ENCODE results near the gene HCFC1R1. TPM values are rescaled to one million over a fixed set of nuclear protein-coding genes. Genes with fewer than 3 reads are reported as not detected.
A peak's percentile ranks its signal among the peaks of the same experiment; 100 is the strongest.

The HCFC1R1 gene
- total and polyA plus RNA-seq, 7 experiments from 2014 or later = 11.5 to 29.6 (median 14.9) TPM

DNA sequence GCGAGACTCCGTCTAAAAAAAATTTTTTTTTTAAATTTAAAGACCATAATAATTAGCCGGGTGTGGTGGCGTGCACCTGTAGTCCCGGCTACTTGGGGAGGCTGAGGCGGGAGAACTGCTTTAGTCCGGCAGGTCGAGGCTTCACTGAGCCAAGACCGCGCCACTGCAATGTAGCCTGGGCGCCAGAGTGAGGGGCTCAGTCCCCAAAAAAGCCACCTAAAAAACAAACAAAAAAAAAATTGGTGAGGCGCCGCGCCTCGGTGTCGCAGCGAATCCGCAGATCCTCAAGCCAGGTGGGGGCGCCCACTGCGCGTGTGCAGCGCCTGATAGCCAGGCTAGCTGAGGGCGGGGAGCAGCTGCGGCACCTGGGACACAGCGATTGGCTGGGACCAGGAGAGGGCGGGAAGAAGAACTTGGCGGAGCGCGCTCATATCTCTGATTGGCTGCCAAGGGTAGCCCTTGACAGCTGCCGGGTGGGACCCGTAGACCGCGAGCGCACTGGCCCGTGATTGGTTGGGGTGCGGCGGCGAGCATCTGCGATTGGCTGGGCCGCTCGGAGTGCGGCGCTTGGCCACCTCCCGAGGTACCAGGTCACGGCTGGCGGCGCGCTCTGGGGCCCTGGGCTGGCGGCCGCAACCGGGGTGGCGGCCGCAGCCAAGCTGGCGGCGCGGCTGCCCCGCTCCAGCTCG is 20.0 kb downstream of the HCFC1R1 start:
- peak; percentile 78 to 98 (median 96) for DNase-seq
- Histone ChIP-seq H3K36me3 (ENCODE audit: control insufficient read depth in 2 of 3, insufficient read depth in 3 of 3, low read length in 3 of 3) (no peaks in the 10 kb centered on the region), H3K4me1 (ENCODE audit: control insufficient read depth in 2 of 2, insufficient read depth in 2 of 2, low read length in 2 of 2) (peaks cover 19 to 21% of the 10 kb centered on the region in 2 donors), H3K27me3 (ENCODE audit: control insufficient read depth in 2 of 2, insufficient read depth in 2 of 2, low read length in 2 of 2) (no peaks in the 10 kb centered on the region), H3K9me3 (ENCODE audit: control insufficient read depth in 2 of 3, low read length in 3 of 3) (no peaks in the 10 kb centered on the region), H3K27ac (ENCODE audit: low read depth, low read length) (no peak overlapping the region), H3K4me3 (ENCODE audit: low read length) (no peak overlapping the region)
- H3K4me1 Mint-ChIP-seq = peaks cover 18 to 32% (median 25%) of the 10 kb centered on the region in 7 donors
- peak; percentile 99 for ATAC-seq
- intact Hi-C loops (cut with micrococcal nuclease) = loop anchor here (1.0 to 2.0 kb wide), 14 partner anchors 18 to 497 kb away; partner anchors contain the start of genes PAQR4 (in 2 of the 2), PKMYT1 (in 2 of the 2) and THOC6 (in 1 of the 2)
- CTCF ChIA-PET = interaction anchor here (0.6 to 4.0 kb wide), 21 partner anchors 8 to 671 kb away, joined by 3 to 90 read pairs (median 4); partner anchors contain the start of genes HCFC1R1, THOC6, TNFRSF12A and ZNF174
- peak overlapping the region; percentile 76 to 82 (median 80) for H3K4me3 Mint-ChIP-seq
- H3K27ac Mint-ChIP-seq = peak overlapping the region in 5 of 9 donors; percentile 41 to 81 (median 45)
- POLR2A ChIA-PET = interaction anchor here (0.7 to 3.0 kb wide), 10 partner anchors 9 to 564 kb away, joined by 3 to 17 read pairs (median 5); partner anchors contain the start of genes PKMYT1 and TNFRSF12A
- H3K36me3 Mint-ChIP-seq = peaks cover 0 to 1% (median 0%) of the 10 kb centered on the region in 5 donors
- H3K9me3 Mint-ChIP-seq = no peaks in the 10 kb centered on the region
- H3K27me3 Mint-ChIP-seq = peaks cover 0 to 17% (median 0%) of the 10 kb centered on the region in 5 donors

GRCh38 chr16:3001316-3001715 is 22.4 kb downstream of the HCFC1R1 start:
- Mint-ChIP-seq H3K27me3 (peaks cover 0 to 13% (median 0%) of the 10 kb centered on the region in 5 donors), H3K27ac (no peak overlapping the region), H3K36me3 (no peaks in the 10 kb centered on the region), H3K4me1 (peaks cover 0 to 9% (median 4%) of the 10 kb centered on the region in 7 donors), H3K9me3 (no peaks in the 10 kb centered on the region), H3K4me3 (no peak overlapping the region)
- no peak overlapping the region for H3K4me3 ChIP-seq (ENCODE audit: low read length)
- DNase-seq = no peak
- H3K4me1 ChIP-seq (ENCODE audit: control insufficient read depth in 2 of 2, insufficient read depth in 2 of 2, low read length in 2 of 2) = no peaks in the 10 kb centered on the region
- H3K9me3 ChIP-seq (ENCODE audit: control insufficient read depth in 2 of 3, low read length in 3 of 3) = no peaks in the 10 kb centered on the region
- intact Hi-C loops (cut with micrococcal nuclease) = no loop called here
- H3K27me3 ChIP-seq (ENCODE audit: control insufficient read depth in 2 of 2, insufficient read depth in 2 of 2, low read length in 2 of 2) = no peaks in the 10 kb centered on the region
- POLR2A ChIA-PET = interaction anchor here (0.7 to 1.0 kb wide), 2 partner anchors 22 to 23 kb away, joined by 3 read pairs; partner anchors contain the start of genes HCFC1R1 and THOC6
- H3K36me3 ChIP-seq (ENCODE audit: control insufficient read depth in 2 of 3, insufficient read depth in 3 of 3, low read length in 3 of 3) = no peaks in the 10 kb centered on the region
- CTCF ChIA-PET = interaction anchor here (0.7 to 4.0 kb wide), 4 partner anchors 18 to 127 kb away, joined by 3 to 90 read pairs (median 4); partner anchors contain the start of genes FLYWCH2 and TNFRSF12A
- ATAC-seq = no peak
- H3K27ac ChIP-seq (ENCODE audit: low read depth, low read length) = no peak overlapping the region

GRCh38 chr16:3000540-3000939 is 23.2 kb downstream of the HCFC1R1 start:
- Mint-ChIP-seq H3K9me3 (no peaks in the 10 kb centered on the region), H3K27ac (no peak overlapping the region), H3K4me3 (no peak overlapping the region), H3K4me1 (peaks cover 0 to 9% (median 3%) of the 10 kb centered on the region in 7 donors), H3K27me3 (peaks cover 0 to 13% (median 0%) of the 10 kb centered on the region in 5 donors), H3K36me3 (no peaks in the 10 kb centered on the region)
- DNase-seq (no peak), ATAC-seq (no peak)
- Histone ChIP-seq H3K27ac (ENCODE audit: low read depth, low read length) (no peak overlapping the region), H3K36me3 (ENCODE audit: control insufficient read depth in 2 of 3, insufficient read depth in 3 of 3, low read length in 3 of 3) (no peaks in the 10 kb centered on the region), H3K9me3 (ENCODE audit: control insufficient read depth in 2 of 3, low read length in 3 of 3) (no peaks in the 10 kb centered on the region), H3K4me1 (ENCODE audit: control insufficient read depth in 2 of 2, insufficient read depth in 2 of 2, low read length in 2 of 2) (no peaks in the 10 kb centered on the region), H3K4me3 (ENCODE audit: low read length) (no peak overlapping the region), H3K27me3 (ENCODE audit: control insufficient read depth in 2 of 2, insufficient read depth in 2 of 2, low read length in 2 of 2) (no peaks in the 10 kb centered on the region)
- intact Hi-C loops (cut with micrococcal nuclease) = no loop called here
- ChIA-PET CTCF (interaction anchor here (1.2 to 1.5 kb wide), 2 partner anchors 19 to 27 kb away, joined by 3 to 5 read pairs; partner anchors contain the start of gene TNFRSF12A), POLR2A (interaction anchor here (1.0 kb wide), 1 partner anchor 24 kb away, joined by 3 read pairs; the partner anchor contains the start of genes HCFC1R1 and THOC6)

DNA sequence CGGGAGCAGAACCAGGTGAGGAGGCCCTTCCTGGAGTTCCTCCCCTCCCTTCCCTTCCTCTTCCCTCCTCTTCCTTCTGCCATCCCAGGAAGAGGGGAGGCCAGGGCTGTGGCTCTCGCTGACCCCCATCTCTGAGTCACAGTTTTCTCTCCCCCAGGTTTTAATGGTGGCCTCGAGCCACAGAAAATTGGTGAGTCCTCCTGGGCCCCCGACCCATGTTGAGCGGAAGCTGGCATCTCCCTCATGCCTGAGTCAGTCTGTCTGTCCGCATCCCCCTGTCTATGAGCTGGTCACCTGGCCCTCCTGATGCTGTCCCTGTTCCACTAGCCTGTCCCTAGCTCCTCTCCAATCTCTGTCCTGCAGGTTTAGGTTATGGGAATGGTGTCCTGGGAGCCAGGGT is 23.8 kb downstream of the HCFC1R1 start:
- ChIA-PET POLR2A (no interaction called here), CTCF (interaction anchor here (1.2 kb wide), 1 partner anchor 28 kb away, joined by 3 read pairs; no protein-coding TSS in a partner anchor)
- no peak overlapping the region for H3K4me3 Mint-ChIP-seq
- no peak overlapping the region for H3K27ac Mint-ChIP-seq
- Histone ChIP-seq H3K4me1 (ENCODE audit: control insufficient read depth in 2 of 2, insufficient read depth in 2 of 2, low read length in 2 of 2) (no peaks in the 10 kb centered on the region), H3K4me3 (ENCODE audit: low read length) (no peak overlapping the region), H3K27ac (ENCODE audit: low read depth, low read length) (no peak overlapping the region), H3K36me3 (ENCODE audit: control insufficient read depth in 2 of 3, insufficient read depth in 3 of 3, low read length in 3 of 3) (no peaks in the 10 kb centered on the region), H3K9me3 (ENCODE audit: control insufficient read depth in 2 of 3, low read length in 3 of 3) (no peaks in the 10 kb centered on the region), H3K27me3 (ENCODE audit: control insufficient read depth in 2 of 2, insufficient read depth in 2 of 2, low read length in 2 of 2) (no peaks in the 10 kb centered on the region)
- H3K9me3 Mint-ChIP-seq = no peaks in the 10 kb centered on the region
- H3K36me3 Mint-ChIP-seq = no peaks in the 10 kb centered on the region
- ATAC-seq = no peak
- H3K27me3 Mint-ChIP-seq = peaks cover 0 to 10% (median 0%) of the 10 kb centered on the region in 5 donors
- DNase-seq = no peak
- intact Hi-C loops (cut with micrococcal nuclease) = no loop called here
- H3K4me1 Mint-ChIP-seq = peaks cover 0 to 7% (median 2%) of the 10 kb centered on the region in 7 donors

DNA sequence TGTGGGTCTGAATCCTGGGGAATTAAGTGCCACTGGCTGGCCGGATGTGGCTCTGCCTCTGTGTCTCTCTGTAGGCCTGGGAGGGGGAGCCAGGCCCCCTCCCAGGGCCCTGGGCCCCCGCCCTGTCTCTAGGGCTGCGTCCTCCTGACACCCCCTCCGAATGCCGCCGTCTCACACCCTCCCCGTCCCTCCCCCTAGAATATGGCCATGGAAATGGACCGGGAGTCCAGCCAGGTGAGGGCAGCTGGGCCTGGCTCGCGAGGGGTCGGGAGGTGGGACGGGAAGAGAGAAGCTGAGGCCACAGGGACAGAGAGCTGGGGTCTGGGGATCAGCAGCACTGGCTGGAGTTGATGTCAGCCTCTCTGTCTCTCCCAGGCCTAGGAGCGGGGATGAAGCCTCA is 27.4 kb downstream of the HCFC1R1 start:
- no peak overlapping the region for H3K27ac ChIP-seq (ENCODE audit: low read depth, low read length)
- no peaks in the 10 kb centered on the region for H3K4me1 ChIP-seq (ENCODE audit: control insufficient read depth in 2 of 2, insufficient read depth in 2 of 2, low read length in 2 of 2)
- no peak overlapping the region for H3K27ac Mint-ChIP-seq
- no peaks in the 10 kb centered on the region for H3K27me3 ChIP-seq (ENCODE audit: control insufficient read depth in 2 of 2, insufficient read depth in 2 of 2, low read length in 2 of 2)
- no peaks in the 10 kb centered on the region for H3K9me3 Mint-ChIP-seq
- POLR2A ChIA-PET = interaction anchor here (0.9 kb wide), 1 partner anchor 12 kb away, joined by 3 read pairs; no protein-coding TSS in a partner anchor
- DNase-seq = no peak
- no peak overlapping the region for H3K4me3 ChIP-seq (ENCODE audit: low read length)
- no peaks in the 10 kb centered on the region for H3K4me1 Mint-ChIP-seq
- no peak for ATAC-seq
- H3K9me3 ChIP-seq (ENCODE audit: control insufficient read depth in 2 of 3, low read length in 3 of 3) = no peaks in the 10 kb centered on the region
- no peaks in the 10 kb centered on the region for H3K36me3 ChIP-seq (ENCODE audit: control insufficient read depth in 2 of 3, insufficient read depth in 3 of 3, low read length in 3 of 3)
- intact Hi-C loops (cut with micrococcal nuclease) = no loop called here
- no peak overlapping the region for H3K4me3 Mint-ChIP-seq
- H3K27me3 Mint-ChIP-seq = peaks cover 0 to 7% (median 0%) of the 10 kb centered on the region in 5 donors
- no peaks in the 10 kb centered on the region for H3K36me3 Mint-ChIP-seq
- CTCF ChIA-PET = interaction anchor here (0.8 kb wide), 1 partner anchor 31 kb away, joined by 3 read pairs; no protein-coding TSS in a partner anchor

- Histone ChIP-seq H3K9me3 (ENCODE audit: control insufficient read depth in 2 of 3, low read length in 3 of 3) (no peaks in the 10 kb centered on the region), H3K4me1 (ENCODE audit: control insufficient read depth in 2 of 2, insufficient read depth in 2 of 2, low read length in 2 of 2) (no peaks in the 10 kb centered on the region), H3K27me3 (ENCODE audit: control insufficient read depth in 2 of 2, insufficient read depth in 2 of 2, low read length in 2 of 2) (no peaks in the 10 kb centered on the region), H3K4me3 (ENCODE audit: low read length) (no peak overlapping the region), H3K27ac (ENCODE audit: low read depth, low read length) (no peak overlapping the region), H3K36me3 (ENCODE audit: control insufficient read depth in 2 of 3, insufficient read depth in 3 of 3, low read length in 3 of 3) (no peaks in the 10 kb centered on the region)
- ChIA-PET POLR2A (no interaction called here), CTCF (no interaction called here)
- no peaks in the 10 kb centered on the region for H3K4me1 Mint-ChIP-seq
- intact Hi-C loops (cut with micrococcal nuclease) = no loop called here
- no peak for ATAC-seq
- H3K9me3 Mint-ChIP-seq = peaks cover 0 to 2% (median 0%) of the 10 kb centered on the region in 11 donors
- peaks cover 0 to 6% (median 0%) of the 10 kb centered on the region in 5 donors for H3K27me3 Mint-ChIP-seq
- no peaks in the 10 kb centered on the region for H3K36me3 Mint-ChIP-seq
- H3K27ac Mint-ChIP-seq = no peak overlapping the region
- no peak for DNase-seq
- H3K4me3 Mint-ChIP-seq = no peak overlapping the region
Measured at GRCh38 chr16:2992383-2993081, 31.2 kb downstream of the HCFC1R1 start.

All from naive thymus-derived CD4-positive, alpha-beta T cell (primary cell).